ENCODE results near the gene CACTIN. TPM values are rescaled to one million over a fixed set of nuclear protein-coding genes. Genes with fewer than 3 reads are reported as not detected.
"Not testable (repeated sequence)": the region's sequence is repeated elsewhere in the genome, so short reads cannot be mapped to it uniquely, and the experiment has no call there.

CACTIN gene
- total and polyA plus RNA-seq, 4 donors: 16.7 to 23.4 (median 18.7) TPM

GRCh38 chr19:3651684-3652083, 25.1 kb upstream of the CACTIN start:
- DNase-seq (no peak), ATAC-seq (ENCODE audit: insufficient read depth, low FRiP score) (no peak)
- TF ChIP-seq CTCF (IDR thresholded peaks at IDR 0.05; ENCODE audit: control extremely low read depth, extremely low read depth): no peak
- Histone ChIP-seq H3K9me3 (ENCODE audit: control insufficient read depth in 4 of 4, insufficient read depth in 3 of 4, low read length in 3 of 4) (no peaks in the 10 kb centered on the region), H3K27me3 (ENCODE audit: control insufficient read depth in 3 of 3, insufficient read depth in 3 of 3, low read length in 2 of 3) (no peaks in the 10 kb centered on the region), H3K4me1 (ENCODE audit: control insufficient read depth in 5 of 5, insufficient read depth in 5 of 5, low read length in 5 of 5) (no peaks in the 10 kb centered on the region), H3K27ac (ENCODE audit: low read depth in 1 of 2, low read length in 1 of 2) (no peak overlapping the region), H3K9ac (ENCODE audit: insufficient read depth in 1 of 2, low read length in 2 of 2) (no peak overlapping the region), H3K4me3 (no peak overlapping the region), H3K36me3 (ENCODE audit: control insufficient read depth in 4 of 4, insufficient read depth in 4 of 4, low read length in 4 of 4) (peaks cover 4 to 66% (median 8%) of the 10 kb centered on the region in 4 donors)
- WGBS, 2 donors: 98% methylated on average over 33 of the region's 33 CpGs

- Histone ChIP-seq H3K4me1 (ENCODE audit: control insufficient read depth in 5 of 5, insufficient read depth in 5 of 5, low read length in 5 of 5) (peaks cover 0 to 3% (median 0%) of the 10 kb centered on the region in 5 donors), H3K9ac (ENCODE audit: insufficient read depth in 1 of 2, low read length in 2 of 2) (no peak overlapping the region), H3K9me3 (ENCODE audit: control insufficient read depth in 4 of 4, insufficient read depth in 3 of 4, low read length in 3 of 4) (no peaks in the 10 kb centered on the region), H3K27me3 (ENCODE audit: control insufficient read depth in 3 of 3, insufficient read depth in 3 of 3, low read length in 2 of 3) (no peaks in the 10 kb centered on the region), H3K4me3 (no peak overlapping the region), H3K27ac (ENCODE audit: low read depth in 1 of 2, low read length in 1 of 2) (no peak overlapping the region), H3K36me3 (ENCODE audit: control insufficient read depth in 4 of 4, insufficient read depth in 4 of 4, low read length in 4 of 4) (peaks cover 4 to 69% (median 13%) of the 10 kb centered on the region in 4 donors)
- 94 to 96% methylated on average over 16 of the region's 16 CpGs for WGBS, 2 donors
- ATAC-seq (ENCODE audit: insufficient read depth, low FRiP score): no peak
- no peak for DNase-seq
- no peak for TF ChIP-seq CTCF (IDR thresholded peaks at IDR 0.05; ENCODE audit: control extremely low read depth, extremely low read depth)
These were observed 23.3 kb upstream of the CACTIN start for GRCh38 chr19:3649888-3650287.

GRCh38 chr19:3648037-3648905, 21.7 kb upstream of the CACTIN start:
- 96% methylated on average over 27 to 33 of the region's 33 CpGs for WGBS, 2 donors
- Histone ChIP-seq H3K4me3 (no peak overlapping the region), H3K27ac (ENCODE audit: low read depth in 1 of 2, low read length in 1 of 2) (no peak overlapping the region), H3K4me1 (ENCODE audit: control insufficient read depth in 5 of 5, insufficient read depth in 5 of 5, low read length in 5 of 5) (peaks cover 0 to 5% (median 0%) of the 10 kb centered on the region in 5 donors), H3K9ac (ENCODE audit: insufficient read depth in 1 of 2, low read length in 2 of 2) (no peak overlapping the region), H3K36me3 (ENCODE audit: control insufficient read depth in 4 of 4, insufficient read depth in 4 of 4, low read length in 4 of 4) (peaks cover 4 to 66% (median 13%) of the 10 kb centered on the region in 4 donors), H3K27me3 (ENCODE audit: control insufficient read depth in 3 of 3, insufficient read depth in 3 of 3, low read length in 2 of 3) (no peaks in the 10 kb centered on the region), H3K9me3 (ENCODE audit: control insufficient read depth in 4 of 4, insufficient read depth in 3 of 4, low read length in 3 of 4) (no peaks in the 10 kb centered on the region)
- no peak for TF ChIP-seq CTCF (IDR thresholded peaks at IDR 0.05; ENCODE audit: control extremely low read depth, extremely low read depth)
- DNase-seq (no peak), ATAC-seq (ENCODE audit: insufficient read depth, low FRiP score) (no peak)

GRCh38 chr19:3647102-3647501, 20.5 kb upstream of the CACTIN start:
- H3K9me3 ChIP-seq (ENCODE audit: control insufficient read depth in 4 of 4, insufficient read depth in 3 of 4, low read length in 3 of 4); H3K27ac ChIP-seq (ENCODE audit: low read depth in 1 of 2, low read length in 1 of 2); H3K9ac ChIP-seq (ENCODE audit: insufficient read depth in 1 of 2, low read length in 2 of 2); H3K4me1 ChIP-seq (ENCODE audit: control insufficient read depth in 5 of 5, insufficient read depth in 5 of 5, low read length in 5 of 5); ATAC-seq (ENCODE audit: insufficient read depth, low FRiP score); DNase-seq; H3K4me3 ChIP-seq; H3K27me3 ChIP-seq (ENCODE audit: control insufficient read depth in 3 of 3, insufficient read depth in 3 of 3, low read length in 2 of 3): not testable (repeated sequence)
- H3K36me3 ChIP-seq (ENCODE audit: control insufficient read depth in 4 of 4, insufficient read depth in 4 of 4, low read length in 4 of 4): peaks cover 0 to 65% (median 8%) of the 10 kb centered on the region in 4 donors
- WGBS, 2 donors: 95 to 96% methylated on average over 2 to 5 of the region's 5 CpGs
